A549 (cell line): ENCODE measurements around the gene AJAP1. TPM values are rescaled to one million over a fixed set of nuclear protein-coding genes. Genes with fewer than 3 reads are reported as not detected.

Experiments used
- ATAC-seq, 2 experiments: fragments of 200-7000 bp in 1 of 2; fragments of >200 bp in 1 of 2; cut with Nextera tagmentation in 1 of 2; cut with Tn5 transposase in 1 of 2; 3 replicates each; pipeline versions ENCODE4 v1.8.0 to v1.9.1; 2018 to 2020; ENCODE audit warnings: mild to moderate bottlenecking in 1 of 2, moderate library complexity in 1 of 2
- CTCF ChIA-PET: fragments of 300-600 bp; sonication (Branson Sonifier 250); formaldehyde crosslinking; extraction: SDS; loops from one replicate; lab custom pipeline; 2021; ENCODE audit warnings: antibody characterized with exemption, inconsistent platforms; lab: Yijun Ruan, JAX
- POLR2A ChIA-PET: fragments of 350-600 bp; formaldehyde crosslinking; extraction: SDS; loops from one replicate; lab custom pipeline; 2021; ENCODE audit warnings: antibody characterized with exemption, inconsistent platforms; lab: Yijun Ruan, JAX
- DNase-seq, 2 experiments: peaks; one replicate each; pipeline versions ENCODE4 v3.0.0 to v3.0.0-alpha.2; 2011 to 2016; ENCODE audit warnings: low read depth in 1 of 2, low spot score in 1 of 2
- FAIRE-seq: peaks from 2 replicates; lab custom pipeline; 2011; peaks lifted over from hg19 to GRCh38; lab: Jason Lieb, UNC
- H3K27ac ChIP-seq, 2 experiments: fragments of >200 bp; sonication (Bioruptor Twin); formaldehyde crosslinking; 3 replicates each; pipeline ENCODE4 v1.5.1; 2016 to 2017
- H3K4me1 ChIP-seq: fragments of >200 bp; sonication (Bioruptor Twin); formaldehyde crosslinking; 3 replicates; pipeline ENCODE4 v1.6.1; 2016
- H3K4me2 ChIP-seq: fragments of >200 bp; sonication (Bioruptor Twin); formaldehyde crosslinking; 3 replicates; pipeline ENCODE4 v1.6.1; 2016
- H3K4me3 ChIP-seq: fragments of >200 bp; sonication (Bioruptor Twin); formaldehyde crosslinking; 3 replicates; pipeline ENCODE4 v1.5.1; 2016
- H3K9me3 ChIP-seq: fragments of >200 bp; sonication (Bioruptor Twin); formaldehyde crosslinking; 3 replicates; pipeline ENCODE4 v1.6.1; 2016
- BHLHE40 ChIP-seq: IDR thresholded peaks from 2 replicates; pipeline ENCODE4 v1.6.1; 2012; ENCODE audit warnings: low read depth, low read length, inconsistent platforms
- CEBPB ChIP-seq, 2 experiments: fragments of >200 bp in 1 of 2; sonication (Bioruptor Twin) in 1 of 2; formaldehyde crosslinking in 1 of 2; IDR thresholded peaks; 2 replicates each; pipeline ENCODE4 v1.6.1; 2012 to 2016
- CHD4 ChIP-seq: fragments of 200-600 bp; sonication (generic); IDR thresholded peaks from 2 replicates; pipeline ENCODE4 v1.6.1; 2016; ENCODE audit warnings: antibody characterized with exemption, mild to moderate bottlenecking, borderline replicate concordance
- EHMT2 ChIP-seq: fragments of 200-600 bp; sonication (generic); IDR thresholded peaks from 2 replicates; pipeline ENCODE4 v1.6.1; 2016; ENCODE audit warnings: antibody characterized with exemption, low read depth, mild to moderate bottlenecking, moderate library complexity
- FOSB ChIP-seq: fragments of 250-450 bp; sonication (Bioruptor Pico); IDR thresholded peaks from 2 replicates; pipeline ENCODE4 v1.5.0; 2020; ENCODE audit warnings: mild to moderate bottlenecking, moderate library complexity
- FOXS1 ChIP-seq: fragments of 250-450 bp; sonication (Bioruptor Pico); IDR thresholded peaks from 2 replicates; pipeline ENCODE4 v1.5.0; 2020; ENCODE audit warnings: mild to moderate bottlenecking, moderate library complexity
- GATA3 ChIP-seq: IDR thresholded peaks from 2 replicates; pipeline ENCODE4 v1.6.1; 2012; ENCODE audit warnings: borderline replicate concordance
- HDAC2 ChIP-seq: fragments of 200-600 bp; sonication (generic); IDR thresholded peaks from 2 replicates; pipeline ENCODE4 v1.6.1; 2016
- HOXA7 ChIP-seq: fragments of 250-450 bp; sonication (Bioruptor Pico); IDR thresholded peaks from 2 replicates; pipeline ENCODE4 v1.5.0; 2020; ENCODE audit warnings: mild to moderate bottlenecking, moderate library complexity
- HOXB13 ChIP-seq: fragments of 250-450 bp; sonication (Bioruptor Pico); IDR thresholded peaks from 2 replicates; pipeline ENCODE4 v1.5.0; 2020; ENCODE audit warnings: low read depth, mild to moderate bottlenecking, moderate library complexity
- HOXB5 ChIP-seq: fragments of 250-450 bp; sonication (Bioruptor Pico); IDR thresholded peaks from 2 replicates; pipeline ENCODE4 v1.5.0; 2020; ENCODE audit warnings: mild to moderate bottlenecking, moderate library complexity
- JUN ChIP-seq, 2 experiments: fragments of >200 bp; sonication (Bioruptor Twin); formaldehyde crosslinking; IDR thresholded peaks; 2 replicates in 1 of 2; 3 replicates in 1 of 2; pipeline ENCODE4 v1.6.1; 2016 to 2017
- MAZ ChIP-seq: fragments of 150-350 bp; IDR thresholded peaks from 2 replicates; pipeline ENCODE4 v1.6.1; 2014; ENCODE audit warnings: antibody characterized with exemption, low read depth, low read length, borderline replicate concordance
- NFE2L2 ChIP-seq: fragments of 150-350 bp; conservative IDR thresholded peaks from 2 replicates; pipeline ENCODE4 v1.6.1; 2014; ENCODE audit warnings: low read length
- NR3C1 ChIP-seq: fragments of >200 bp; sonication (Bioruptor Twin); formaldehyde crosslinking; IDR thresholded peaks from 3 replicates; pipeline ENCODE4 v1.6.1; 2017
- PHF8 ChIP-seq: fragments of 200-600 bp; sonication (generic); IDR thresholded peaks from 2 replicates; pipeline ENCODE4 v1.6.1; 2016; ENCODE audit warnings: low read depth, mild to moderate bottlenecking, antibody characterized with exemption, moderate library complexity, borderline replicate concordance
- POLR2A ChIP-seq: IDR thresholded peaks from 2 replicates; pipeline ENCODE4 v1.6.1; 2012; ENCODE audit warnings: mild to moderate bottlenecking, low read length
- POLR2AphosphoS2 ChIP-seq: conservative IDR thresholded peaks from 2 replicates; pipeline ENCODE4 v1.6.1; 2012; ENCODE audit warnings: low read length, improper control_type of control experiment, inconsistent platforms
- RAD21 ChIP-seq, 2 experiments: fragments of >200 bp in 1 of 2; sonication (Bioruptor Twin) in 1 of 2; formaldehyde crosslinking in 1 of 2; IDR thresholded peaks in 1 of 2; conservative IDR thresholded peaks in 1 of 2; 2 replicates in 1 of 2; 3 replicates in 1 of 2; pipeline ENCODE4 v1.6.1; 2012 to 2018; ENCODE audit warnings: inconsistent platforms in 1 of 2
- RARB ChIP-seq: fragments of 250-450 bp; sonication (Bioruptor Pico); IDR thresholded peaks from 2 replicates; pipeline ENCODE4 v1.8.0; 2021; ENCODE audit warnings: mild to moderate bottlenecking, moderate library complexity
- RNF2 ChIP-seq: fragments of 200-600 bp; sonication (generic); IDR thresholded peaks from 2 replicates; pipeline ENCODE4 v1.6.1; 2016; ENCODE audit warnings: low read depth, mild to moderate bottlenecking, antibody characterized with exemption, moderate library complexity, borderline replicate concordance
- SREBF2 ChIP-seq: fragments of 450-650 bp; IDR thresholded peaks from 2 replicates; pipeline ENCODE4 v1.6.1; 2014; ENCODE audit warnings: mild to moderate bottlenecking, moderate library complexity
- TFCP2L1 ChIP-seq: fragments of 250-450 bp; sonication (Bioruptor Pico); IDR thresholded peaks from 2 replicates; pipeline ENCODE4 v1.5.0; 2021; ENCODE audit warnings: mild to moderate bottlenecking
- TP53 ChIP-seq: fragments of 250-450 bp; sonication (Bioruptor Pico); IDR thresholded peaks from 2 replicates; pipeline ENCODE4 v1.5.0; 2021; ENCODE audit warnings: mild to moderate bottlenecking, moderate library complexity
- ZFP36 ChIP-seq: fragments of 450-650 bp; IDR thresholded peaks from 2 replicates; pipeline ENCODE4 v1.6.1; 2014; ENCODE audit warnings: borderline replicate concordance; ENCODE audit not compliant: partially characterized antibody
- ZNF302 ChIP-seq: fragments of 250-450 bp; sonication (Bioruptor Pico); IDR thresholded peaks from 2 replicates; pipeline ENCODE4 v1.9.0; 2021; ENCODE audit warnings: inconsistent platforms, mild to moderate bottlenecking, moderate library complexity
- ZSCAN20 ChIP-seq: fragments of 250-450 bp; sonication (Bioruptor Pico); IDR thresholded peaks from 2 replicates; pipeline ENCODE4 v1.8.0; 2022; ENCODE audit warnings: mild to moderate bottlenecking, moderate library complexity
- WGBS: methylation state at CpG from one replicate; pipeline ENCODE4 v1.1.6; 2017; ENCODE audit errors: missing lambda C conversion rate; 5-methylcytosine and 5-hydroxymethylcytosine counted together
- polyA plus RNA-seq, 4 experiments: library from polyadenylated mRNA; depleted of rRNA in 3 of 4; stranded (reverse); fragments of >200 nt; fragmentation: RNase III in 1 of 4; extraction: RNeasy Plus Mini Kit Qiagen cat#74134 plus additional on column Dnase treatment in 1 of 4; gene quantifications; 2 replicates in 3 of 4; 3 replicates in 1 of 4; pipeline ENCODE4 v1.2.3, GENCODE V29; 2011 to 2017
- TF ChIP-seq, protein P1 (sequence below): fragments of 150-350 bp; IDR thresholded peaks from 2 replicates; pipeline ENCODE4 v1.6.1; 2014; ENCODE audit warnings: low read depth, mild to moderate bottlenecking, low read length
- TF ChIP-seq, protein P2 (sequence below): fragments of 250-450 bp; sonication (Bioruptor Pico); IDR thresholded peaks from 2 replicates; pipeline ENCODE4 v1.5.0; 2021; ENCODE audit warnings: mild to moderate bottlenecking, moderate library complexity, borderline replicate concordance
- TF ChIP-seq, protein P3 (sequence below): IDR thresholded peaks from 2 replicates; pipeline ENCODE4 v1.6.1; 2012; ENCODE audit warnings: low read depth, borderline replicate concordance

AJAP1 gene
- polyA plus RNA-seq, 2 of the 4 experiments (the other 2 are of a cell fraction), result not detected

GRCh38 chr1:4615501-4615900, 38.9 kb upstream of the AJAP1 start:
- ChIA-PET CTCF (no interaction called here), POLR2A (no interaction called here)
- H3K4me2 ChIP-seq, result no peak overlapping the region
- ATAC-seq, result no peak
- no peaks in the 10 kb centered on the region for H3K9me3 ChIP-seq
- 75% methylated on average over 2 of the region's 9 CpGs for WGBS
- no peaks in the 10 kb centered on the region for H3K4me1 ChIP-seq
- FAIRE-seq, result no peak
- no peak for DNase-seq
- TF ChIP-seq PHF8 (no peak), ZNF302 (CRISPR knock-in tag) (no peak), NR3C1 (no peak), HDAC2 (no peak), JUN (IDR thresholded peaks at IDR 0.05) (no peak), CHD4 (no peak), RARB (CRISPR knock-in tag) (no peak), POLR2A (no peak), CEBPB (IDR thresholded peaks at IDR 0.05) (no peak), TP53 (CRISPR knock-in tag) (no peak), GATA3 (no peak), RAD21 (conservative IDR thresholded peaks at IDR 0.05 in 1 of 2, IDR thresholded peaks at IDR 0.05 in 1 of 2) (no peak), EHMT2 (no peak), RNF2 (no peak), HOXA7 (CRISPR knock-in tag) (no peak), FOSB (CRISPR knock-in tag) (no peak), BHLHE40 (no peak), ZSCAN20 (no peak)
- TF ChIP-seq, protein P1, sequence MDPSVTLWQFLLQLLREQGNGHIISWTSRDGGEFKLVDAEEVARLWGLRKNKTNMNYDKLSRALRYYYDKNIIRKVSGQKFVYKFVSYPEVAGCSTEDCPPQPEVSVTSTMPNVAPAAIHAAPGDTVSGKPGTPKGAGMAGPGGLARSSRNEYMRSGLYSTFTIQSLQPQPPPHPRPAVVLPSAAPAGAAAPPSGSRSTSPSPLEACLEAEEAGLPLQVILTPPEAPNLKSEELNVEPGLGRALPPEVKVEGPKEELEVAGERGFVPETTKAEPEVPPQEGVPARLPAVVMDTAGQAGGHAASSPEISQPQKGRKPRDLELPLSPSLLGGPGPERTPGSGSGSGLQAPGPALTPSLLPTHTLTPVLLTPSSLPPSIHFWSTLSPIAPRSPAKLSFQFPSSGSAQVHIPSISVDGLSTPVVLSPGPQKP, result no peak
- TF ChIP-seq, protein P2, sequence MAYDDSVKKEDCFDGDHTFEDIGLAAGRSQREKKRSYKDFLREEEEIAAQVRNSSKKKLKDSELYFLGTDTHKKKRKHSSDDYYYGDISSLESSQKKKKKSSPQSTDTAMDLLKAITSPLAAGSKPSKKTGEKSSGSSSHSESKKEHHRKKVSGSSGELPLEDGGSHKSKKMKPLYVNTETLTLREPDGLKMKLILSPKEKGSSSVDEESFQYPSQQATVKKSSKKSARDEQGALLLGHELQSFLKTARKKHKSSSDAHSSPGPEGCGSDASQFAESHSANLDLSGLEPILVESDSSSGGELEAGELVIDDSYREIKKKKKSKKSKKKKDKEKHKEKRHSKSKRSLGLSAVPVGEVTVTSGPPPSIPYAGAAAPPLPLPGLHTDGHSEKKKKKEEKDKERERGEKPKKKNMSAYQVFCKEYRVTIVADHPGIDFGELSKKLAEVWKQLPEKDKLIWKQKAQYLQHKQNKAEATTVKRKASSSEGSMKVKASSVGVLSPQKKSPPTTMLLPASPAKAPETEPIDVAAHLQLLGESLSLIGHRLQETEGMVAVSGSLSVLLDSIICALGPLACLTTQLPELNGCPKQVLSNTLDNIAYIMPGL, result no peak
- no peak overlapping the region for H3K4me3 ChIP-seq
- H3K27ac ChIP-seq, result no peak overlapping the region

- TF ChIP-seq NFE2L2, result no peak
- TF ChIP-seq, protein P2, result no peak
- TF ChIP-seq, protein P3, sequence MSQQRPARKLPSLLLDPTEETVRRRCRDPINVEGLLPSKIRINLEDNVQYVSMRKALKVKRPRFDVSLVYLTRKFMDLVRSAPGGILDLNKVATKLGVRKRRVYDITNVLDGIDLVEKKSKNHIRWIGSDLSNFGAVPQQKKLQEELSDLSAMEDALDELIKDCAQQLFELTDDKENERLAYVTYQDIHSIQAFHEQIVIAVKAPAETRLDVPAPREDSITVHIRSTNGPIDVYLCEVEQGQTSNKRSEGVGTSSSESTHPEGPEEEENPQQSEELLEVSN, result no peak
- TF ChIP-seq HOXB13 (CRISPR knock-in tag), result no peak
- no peak for TF ChIP-seq HDAC2
- TF ChIP-seq FOXS1, result no peak
- no peak for TF ChIP-seq POLR2AphosphoS2
- TF ChIP-seq TFCP2L1, result no peak
- TF ChIP-seq ZFP36, result no peak
- no peak for TF ChIP-seq HOXB5 (CRISPR knock-in tag)
- no peak for TF ChIP-seq SREBF2
- no peak for TF ChIP-seq MAZ
- TF ChIP-seq, all 56 proteins: peak for 0
- CTCF ChIA-PET, result no interaction called here
- DNase-seq (no peak), FAIRE-seq (no peak), ATAC-seq (no peak)
- no peak overlapping the region for H3K4me3 ChIP-seq
- H3K4me1 ChIP-seq, result no peaks in the 10 kb centered on the region
- 44% methylated on average over 6 of the region's 18 CpGs for WGBS
- no peak overlapping the region for H3K4me2 ChIP-seq
- H3K27ac ChIP-seq, result no peak overlapping the region
- no peaks in the 10 kb centered on the region for H3K9me3 ChIP-seq
- POLR2A ChIA-PET, result no interaction called here
These were observed 37.5 kb upstream of the AJAP1 start for GRCh38 chr1:4616831-4617465.
